Panc1 (cell line): ENCODE results near the gene PKP4. TPM values are rescaled to one million over a fixed set of nuclear protein-coding genes. Genes with fewer than 3 reads are reported as not detected.

Source experiments
- ATAC-seq: fragments of 200-7000 bp; cut with Tn5 transposase; 2 replicates; pipeline ENCODE4 v1.9.1; 2020; ENCODE audit warnings: mild to moderate bottlenecking, moderate library complexity
- BruUV-seq: library from RNA; stranded (reverse); fragments of 400-500 nt; replicated peaks from 2 replicates; lab custom pipeline; 2021; lab: Mats Ljungman, UMichigan
- CTCF ChIA-PET: fragments of 300-600 bp; sonication (Branson Sonifier 250); formaldehyde crosslinking; loops from one replicate; lab custom pipeline; 2022; ENCODE audit warnings: antibody characterized with exemption; lab: Charles Lee
- POLR2A ChIA-PET: fragments of 300-600 bp; sonication (Branson Sonifier 250); formaldehyde crosslinking; loops from one replicate; lab custom pipeline; 2022; ENCODE audit warnings: antibody characterized with exemption; lab: Charles Lee
- DNase-seq: peaks from one replicate; pipeline ENCODE4 v3.0.0-alpha.2; 2010; ENCODE audit warnings: low read depth, low spot score
- H3K27ac ChIP-seq: 2 replicates; pipeline ENCODE4 v1.5.1; 2011; ENCODE audit warnings: mild to moderate bottlenecking, low read length, inconsistent platforms
- H3K27me3 ChIP-seq: fragments of 200-500 bp; sonication (Bioruptor generic); 2 replicates; pipeline ENCODE4 v1.6.0; 2014; ENCODE audit warnings: low read length, inconsistent platforms; ENCODE audit not compliant: control insufficient read depth, insufficient read depth
- H3K36me3 ChIP-seq: fragments of 200-500 bp; sonication (Bioruptor generic); 2 replicates; pipeline ENCODE4 v1.5.1; 2014; ENCODE audit warnings: inconsistent platforms, mild to moderate bottlenecking, low read length, moderate library complexity; ENCODE audit not compliant: control insufficient read depth, insufficient read depth
- H3K4me1 ChIP-seq: 2 replicates; pipeline ENCODE4 v1.5.1; 2011; ENCODE audit warnings: inconsistent platforms, mild to moderate bottlenecking, low read length, moderate library complexity; ENCODE audit not compliant: control insufficient read depth, insufficient read depth
- H3K4me3 ChIP-seq, 2 experiments: 2 replicates each; pipeline ENCODE4 v1.5.1; 2011 to 2012; ENCODE audit warnings: low read depth in 2 of 2, low read length in 2 of 2, mild to moderate bottlenecking in 2 of 2, inconsistent platforms in 1 of 2, moderate library complexity in 1 of 2
- H3K9me3 ChIP-seq: fragments of 200-500 bp; sonication (Bioruptor generic); 2 replicates; pipeline ENCODE4 v1.5.1; 2014; ENCODE audit warnings: low read depth, mild to moderate bottlenecking, inconsistent platforms, low read length, moderate library complexity; ENCODE audit not compliant: control insufficient read depth, insufficient read depth
- REST ChIP-seq, 2 experiments: IDR thresholded peaks; 2 replicates each; pipeline ENCODE4 v1.6.1; 2011 to 2012; ENCODE audit warnings: low read depth in 2 of 2, control low read depth in 1 of 2, low read length in 1 of 2, mild to moderate bottlenecking in 1 of 2, moderate library complexity in 1 of 2; ENCODE audit not compliant: insufficient read depth in 1 of 2
- SIN3A ChIP-seq: IDR thresholded peaks from 2 replicates; pipeline ENCODE4 v1.6.1; 2012; ENCODE audit warnings: low read depth, mild to moderate bottlenecking, low read length, moderate library complexity, borderline replicate concordance; ENCODE audit not compliant: insufficient read depth
- TCF7L2 ChIP-seq: IDR thresholded peaks from 2 replicates; pipeline ENCODE4 v1.6.1; 2011; ENCODE audit warnings: mild to moderate bottlenecking, low read depth, low read length, inconsistent platforms
- in situ Hi-C: cut with HindIII; loops from 2 replicates; pipeline ENCODE4 v1.10.0; 2016; ENCODE audit warnings: low sequenced_read_pairs, low pct_unique_long_range_greater_than_20kb
- intact Hi-C: fragments of 100-400 bp; cut with micrococcal nuclease; formaldehyde crosslinking; loops from one replicate; pipeline ENCODE4 v1.10.0; 2022; ENCODE audit not compliant: unreplicated experiment
- total RNA-seq: library from RNA; stranded (reverse); gene quantifications from one replicate; pipeline ENCODE4 v1.2.1, GENCODE V29; 2021; ENCODE audit not compliant: unreplicated experiment
- TF ChIP-seq, protein P1 (sequence below): fragments of 450-650 bp; IDR thresholded peaks from 2 replicates; pipeline ENCODE4 v1.5.1; 2017; ENCODE audit warnings: mild to moderate bottlenecking

Gene PKP4
- total RNA-seq, 1 experiment from 2014 or later: 81.7 TPM

- Histone ChIP-seq H3K27ac (no peak overlapping the region), H3K4me1 (no peaks in the 10 kb centered on the region), H3K9me3 (no peaks in the 10 kb centered on the region), H3K27me3 (no peaks in the 10 kb centered on the region), H3K36me3 (peaks cover 15% of the 10 kb centered on the region), H3K4me3 (no peak overlapping the region)
- CTCF ChIA-PET: no interaction called here
- in situ Hi-C loops (no loop called here), intact Hi-C loops (no loop called here)
- POLR2A ChIA-PET: no interaction called here
- TF ChIP-seq TCF7L2: no peak
- no peak for TF ChIP-seq REST (IDR thresholded peaks at IDR 0.05; ENCODE audit: insufficient read depth in 1 of 2, low read depth in 2 of 2, low read length in 1 of 2)
- DNase-seq: no peak
- no TSS peak for BruUV-seq
- no peak for ATAC-seq
Measured at GRCh38 chr2:158629116-158629515, 172.4 kb downstream of the PKP4 start.

GRCh38 chr2:158633261-158633660 is 176.5 kb downstream of the PKP4 start:
- no peak overlapping the region for H3K4me3 ChIP-seq
- no TSS peak for BruUV-seq
- POLR2A ChIA-PET: no interaction called here
- CTCF ChIA-PET: no interaction called here
- TF ChIP-seq SIN3A (no peak), REST (IDR thresholded peaks at IDR 0.05; ENCODE audit: insufficient read depth in 1 of 2, low read depth in 2 of 2, low read length in 1 of 2) (no peak)
- TF ChIP-seq, protein P1, sequence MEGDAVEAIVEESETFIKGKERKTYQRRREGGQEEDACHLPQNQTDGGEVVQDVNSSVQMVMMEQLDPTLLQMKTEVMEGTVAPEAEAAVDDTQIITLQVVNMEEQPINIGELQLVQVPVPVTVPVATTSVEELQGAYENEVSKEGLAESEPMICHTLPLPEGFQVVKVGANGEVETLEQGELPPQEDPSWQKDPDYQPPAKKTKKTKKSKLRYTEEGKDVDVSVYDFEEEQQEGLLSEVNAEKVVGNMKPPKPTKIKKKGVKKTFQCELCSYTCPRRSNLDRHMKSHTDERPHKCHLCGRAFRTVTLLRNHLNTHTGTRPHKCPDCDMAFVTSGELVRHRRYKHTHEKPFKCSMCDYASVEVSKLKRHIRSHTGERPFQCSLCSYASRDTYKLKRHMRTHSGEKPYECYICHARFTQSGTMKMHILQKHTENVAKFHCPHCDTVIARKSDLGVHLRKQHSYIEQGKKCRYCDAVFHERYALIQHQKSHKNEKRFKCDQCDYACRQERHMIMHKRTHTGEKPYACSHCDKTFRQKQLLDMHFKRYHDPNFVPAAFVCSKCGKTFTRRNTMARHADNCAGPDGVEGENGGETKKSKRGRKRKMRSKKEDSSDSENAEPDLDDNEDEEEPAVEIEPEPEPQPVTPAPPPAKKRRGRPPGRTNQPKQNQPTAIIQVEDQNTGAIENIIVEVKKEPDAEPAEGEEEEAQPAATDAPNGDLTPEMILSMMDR: no peak
- no peaks in the 10 kb centered on the region for H3K27me3 ChIP-seq
- H3K27ac ChIP-seq: no peak overlapping the region
- ATAC-seq: no peak
- in situ Hi-C loops: no loop called here
- H3K9me3 ChIP-seq: no peaks in the 10 kb centered on the region
- peaks cover 15% of the 10 kb centered on the region for H3K36me3 ChIP-seq
- H3K4me1 ChIP-seq: no peaks in the 10 kb centered on the region
- intact Hi-C loops: no loop called here
- no peak for DNase-seq
